ENCODE measurements around the gene SLC5A4.

The SLC5A4 gene

GRCh38 chr22:32236970-32237369 is 18.2 kb downstream of the SLC5A4 start:
- no peak for DNase-seq (ENCODE audit: low spot score)
- in situ Hi-C loops (cut with MboI; ENCODE audit: low sequenced_read_pairs, unreplicated experiment), result no loop called here

GRCh38 chr22:32233091-32233490 is 22.1 kb downstream of the SLC5A4 start:
- in situ Hi-C loops (cut with MboI; ENCODE audit: low sequenced_read_pairs, unreplicated experiment), result no loop called here
- TF ChIP-seq CTCF (IDR thresholded peaks at IDR 0.05; ENCODE audit: borderline replicate concordance, control extremely low read depth, extremely low read depth, insufficient read depth, missing control alignments), result no peak
- no peak for DNase-seq (ENCODE audit: low spot score)

More at GRCh38 chr22:32236970-32237369, 18.2 kb downstream of the SLC5A4 start:
- no peak for TF ChIP-seq CTCF (IDR thresholded peaks at IDR 0.05; ENCODE audit: borderline replicate concordance, control extremely low read depth, extremely low read depth, insufficient read depth, missing control alignments)

- in situ Hi-C loops (cut with MboI; ENCODE audit: low sequenced_read_pairs, unreplicated experiment), result no loop called here
- no peak for DNase-seq (ENCODE audit: low spot score)
- TF ChIP-seq CTCF (IDR thresholded peaks at IDR 0.05; ENCODE audit: borderline replicate concordance, control extremely low read depth, extremely low read depth, insufficient read depth, missing control alignments), result no peak
Observed at GRCh38 chr22:32232191-32232830, 22.8 kb downstream of the SLC5A4 start.

GRCh38 chr22:32226326-32227104 is 28.6 kb downstream of the SLC5A4 start:
- no peak for TF ChIP-seq CTCF (IDR thresholded peaks at IDR 0.05; ENCODE audit: borderline replicate concordance, control extremely low read depth, extremely low read depth, insufficient read depth, missing control alignments)
- in situ Hi-C loops (cut with MboI; ENCODE audit: low sequenced_read_pairs, unreplicated experiment), result no loop called here
- DNase-seq (ENCODE audit: low spot score), result no peak

GRCh38 chr22:32222991-32223390 is 32.2 kb downstream of the SLC5A4 start:
- in situ Hi-C loops (cut with MboI; ENCODE audit: low sequenced_read_pairs, unreplicated experiment), result no loop called here
- no peak for DNase-seq (ENCODE audit: low spot score)
- TF ChIP-seq CTCF (IDR thresholded peaks at IDR 0.05; ENCODE audit: borderline replicate concordance, control extremely low read depth, extremely low read depth, insufficient read depth, missing control alignments), result no peak

- TF ChIP-seq CTCF (IDR thresholded peaks at IDR 0.05; ENCODE audit: borderline replicate concordance, control extremely low read depth, extremely low read depth, insufficient read depth, missing control alignments), result no peak
- no peak for DNase-seq (ENCODE audit: low spot score)
- in situ Hi-C loops (cut with MboI; ENCODE audit: low sequenced_read_pairs, unreplicated experiment), result no loop called here
Observed at GRCh38 chr22:32219026-32219425, 36.1 kb downstream of the SLC5A4 start.

All from GM13976 (cell line).